Measurements from ENCODE around the gene BICRA. TPM values are rescaled to one million over a fixed set of nuclear protein-coding genes. Genes with fewer than 3 reads are reported as not detected.
"Not testable (repeated sequence)": the region's sequence is repeated elsewhere in the genome, so short reads cannot be mapped to it uniquely, and the experiment has no call there.

Gene BICRA
- total RNA-seq, 1 donor from 2014 or later = 10.8 TPM

GRCh38 chr19:47694466-47695273, 85.7 kb downstream of the BICRA start:
- no peak for DNase-seq

GRCh38 chr19:47695533-47696262, 86.8 kb downstream of the BICRA start:
- no peak for DNase-seq

- DNase-seq = no peak
These were observed 87.7 kb downstream of the BICRA start for GRCh38 chr19:47696635-47697034.

- peak; percentile 86 for DNase-seq
These were observed 89.1 kb downstream of the BICRA start for GRCh38 chr19:47697863-47698609.

- DNase-seq = no peak
These were observed 89.9 kb downstream of the BICRA start for GRCh38 chr19:47698631-47699359.

- peak; percentile 44 for DNase-seq
These were observed 90.5 kb downstream of the BICRA start for GRCh38 chr19:47699360-47699917.

- DNase-seq = no peak
These were observed 92.2 kb downstream of the BICRA start for GRCh38 chr19:47700934-47701716.

- no peak for DNase-seq
These were observed 93.0 kb downstream of the BICRA start for GRCh38 chr19:47701717-47702552.

- DNase-seq = no peak
These were observed 93.7 kb downstream of the BICRA start for GRCh38 chr19:47702671-47703070.

GRCh38 chr19:47703301-47703700, 94.4 kb downstream of the BICRA start:
- no peak for DNase-seq

- no peak for DNase-seq
These were observed 95.1 kb downstream of the BICRA start for GRCh38 chr19:47704024-47704423.

GRCh38 chr19:47704656-47705055, 95.7 kb downstream of the BICRA start:
- DNase-seq = no peak

- DNase-seq = peak; percentile 76
These were observed 98.4 kb downstream of the BICRA start for GRCh38 chr19:47707135-47707925.

- no peak for DNase-seq
These were observed 102.8 kb downstream of the BICRA start for GRCh38 chr19:47711652-47712242.

GRCh38 chr19:47713046-47714021, 104.4 kb downstream of the BICRA start, which contains the start of gene EHD2:
Gene EHD2, plus strand, starts transcription at chr19:47713422. Its CDS starts 3,191 bp downstream, at chr19:47716613.
- peak; percentile 92 for DNase-seq

GRCh38 chr19:47714339-47714738, 105.4 kb downstream of the BICRA start:
- DNase-seq = no peak

- DNase-seq = not testable (repeated sequence)
These were observed 105.9 kb downstream of the BICRA start for GRCh38 chr19:47714855-47715254.
